ENCODE results near the gene APBA2. TPM values are rescaled to one million over a fixed set of nuclear protein-coding genes. Genes with fewer than 3 reads are reported as not detected.

Gene APBA2
- total RNA-seq, 2 donors from 2014 or later, result 27.1 to 28.9 TPM

DNA sequence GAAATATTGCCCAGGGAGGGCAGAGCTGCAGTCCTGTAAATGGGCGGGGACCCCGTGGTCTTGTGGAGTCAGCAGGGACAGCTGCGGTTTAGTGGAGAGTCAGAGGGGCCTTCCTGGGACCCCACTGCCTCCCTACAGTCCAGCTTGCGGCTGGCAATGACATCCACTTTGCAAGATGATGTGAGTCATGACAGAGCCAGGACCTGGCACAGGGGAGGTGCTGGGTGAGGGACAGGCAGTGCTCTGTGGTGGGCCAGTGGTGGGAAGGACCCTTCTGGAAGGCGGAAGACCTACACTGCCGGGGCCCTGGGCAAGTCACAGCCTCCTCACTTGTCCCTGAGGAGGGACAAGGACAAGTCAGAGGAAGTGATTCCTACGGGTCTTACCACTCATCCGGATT is 17.8 kb downstream of the APBA2 start:
- H3K27me3 Mint-ChIP-seq, result no peaks in the 10 kb centered on the region
- H3K4me1 Mint-ChIP-seq, result peaks cover 17% of the 10 kb centered on the region
- no peak overlapping the region for H3K4me3 Mint-ChIP-seq
- peak overlapping the region; percentile 19 for H3K27ac Mint-ChIP-seq
- H3K36me3 Mint-ChIP-seq (ENCODE audit: low read depth), result no peaks in the 10 kb centered on the region
- no peaks in the 10 kb centered on the region for H3K9me3 ChIP-seq (ENCODE audit: control insufficient read depth, low read length, poor library complexity, severe bottlenecking)
- no peak for DNase-seq
- no peak for ATAC-seq

DNA sequence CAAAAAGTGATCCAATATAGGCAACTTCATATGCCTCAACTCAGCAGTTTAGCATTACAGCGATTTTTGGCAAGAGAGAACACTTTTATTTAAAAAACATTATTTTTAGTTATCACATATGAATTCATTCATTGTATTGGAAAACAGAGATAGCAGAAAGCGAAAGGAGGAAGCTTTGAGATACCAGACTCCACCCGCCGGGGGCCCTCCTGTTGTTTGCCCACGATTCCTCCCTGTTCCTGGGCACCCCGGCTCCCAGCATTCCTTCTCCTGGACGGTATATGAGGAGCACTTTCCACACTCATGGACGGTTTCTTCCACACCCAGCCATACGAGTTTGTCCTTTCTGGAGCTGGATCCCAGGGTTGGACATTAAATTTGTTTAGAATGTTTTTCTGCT is 18.2 kb downstream of the APBA2 start:
- H3K27ac Mint-ChIP-seq, result peak overlapping the region; percentile 19
- H3K36me3 Mint-ChIP-seq (ENCODE audit: low read depth), result no peaks in the 10 kb centered on the region
- H3K4me1 Mint-ChIP-seq, result peaks cover 17% of the 10 kb centered on the region
- H3K9me3 ChIP-seq (ENCODE audit: control insufficient read depth, low read length, poor library complexity, severe bottlenecking), result no peaks in the 10 kb centered on the region
- no peak overlapping the region for H3K4me3 Mint-ChIP-seq
- DNase-seq, result no peak
- no peak for ATAC-seq
- no peaks in the 10 kb centered on the region for H3K27me3 Mint-ChIP-seq

DNA sequence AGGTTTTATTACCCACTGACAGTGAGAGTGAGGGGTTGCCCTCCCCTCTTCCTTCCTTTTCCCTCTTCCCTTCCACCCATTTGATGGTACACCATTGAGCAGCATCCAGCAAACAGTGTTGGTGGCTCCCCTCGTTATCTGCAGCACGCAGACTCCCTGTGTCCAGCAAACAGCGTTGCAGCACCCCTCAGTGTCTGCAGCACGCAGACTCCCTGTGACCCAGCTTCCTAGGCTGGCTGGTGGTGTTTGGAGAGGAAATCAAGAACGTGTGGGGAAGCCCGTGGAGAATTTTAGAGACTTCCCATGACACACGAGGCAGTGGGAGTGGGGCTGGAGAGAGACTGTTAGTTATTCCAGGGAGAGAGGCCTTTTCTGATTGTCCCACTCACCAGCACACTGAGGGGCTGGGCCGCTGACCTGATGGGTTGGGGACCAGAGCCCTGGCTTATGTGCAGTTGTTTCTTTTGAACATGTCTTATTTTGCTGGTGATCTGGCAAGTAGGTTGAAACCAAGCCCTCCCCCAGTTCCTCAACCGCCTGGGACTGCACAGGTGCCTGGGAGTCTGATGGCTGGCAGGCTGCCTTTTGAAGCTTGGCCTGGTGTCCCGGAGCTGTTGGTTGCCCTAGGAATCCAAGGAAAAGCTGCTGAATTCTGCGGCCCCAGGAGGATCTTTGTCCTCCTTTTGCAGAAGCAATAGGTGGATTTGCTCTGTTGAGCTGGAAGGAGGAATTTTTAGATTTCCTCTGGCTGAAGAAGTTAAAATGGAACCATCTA is 19.0 kb downstream of the APBA2 start:
- Mint-ChIP-seq H3K4me3 (peak overlapping the region; percentile 10), H3K27me3 (no peaks in the 10 kb centered on the region), H3K36me3 (ENCODE audit: low read depth) (no peaks in the 10 kb centered on the region), H3K27ac (peak overlapping the region; percentile 19), H3K4me1 (peaks cover 17% of the 10 kb centered on the region)
- no peaks in the 10 kb centered on the region for H3K9me3 ChIP-seq (ENCODE audit: control insufficient read depth, low read length, poor library complexity, severe bottlenecking)
- ATAC-seq (no peak), DNase-seq (no peak)

DNA sequence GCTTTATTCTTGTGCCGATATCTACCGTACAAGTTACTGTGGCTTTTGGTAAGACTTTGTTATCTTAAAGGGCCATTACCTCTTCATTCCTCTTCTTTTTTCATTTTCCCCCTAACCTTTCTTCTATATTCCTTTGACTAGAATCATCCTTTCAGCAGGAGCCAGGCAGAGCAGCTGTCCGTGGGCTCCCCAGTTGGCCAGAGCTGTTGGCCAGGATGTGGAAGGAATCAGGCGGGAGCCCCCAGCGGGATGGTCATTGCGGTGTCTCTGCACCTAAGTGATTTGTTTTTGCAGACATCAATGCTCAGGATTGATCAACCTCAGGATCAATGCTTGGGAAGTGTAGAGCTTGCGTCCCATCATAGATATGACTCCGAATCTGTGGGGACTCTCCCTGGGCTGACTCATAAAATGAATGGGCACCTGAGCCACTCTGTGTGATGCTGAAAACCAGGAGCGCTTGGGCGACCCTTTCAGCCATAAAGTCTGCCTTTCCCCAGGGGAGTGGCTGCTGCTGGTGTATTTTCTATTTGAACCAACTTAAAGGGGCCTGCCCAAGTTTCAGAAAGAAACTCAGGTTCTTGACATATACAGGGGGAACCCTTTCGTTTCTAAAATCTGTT is 21.7 kb downstream of the APBA2 start:
- H3K4me1 Mint-ChIP-seq, result peaks cover 20% of the 10 kb centered on the region

DNA sequence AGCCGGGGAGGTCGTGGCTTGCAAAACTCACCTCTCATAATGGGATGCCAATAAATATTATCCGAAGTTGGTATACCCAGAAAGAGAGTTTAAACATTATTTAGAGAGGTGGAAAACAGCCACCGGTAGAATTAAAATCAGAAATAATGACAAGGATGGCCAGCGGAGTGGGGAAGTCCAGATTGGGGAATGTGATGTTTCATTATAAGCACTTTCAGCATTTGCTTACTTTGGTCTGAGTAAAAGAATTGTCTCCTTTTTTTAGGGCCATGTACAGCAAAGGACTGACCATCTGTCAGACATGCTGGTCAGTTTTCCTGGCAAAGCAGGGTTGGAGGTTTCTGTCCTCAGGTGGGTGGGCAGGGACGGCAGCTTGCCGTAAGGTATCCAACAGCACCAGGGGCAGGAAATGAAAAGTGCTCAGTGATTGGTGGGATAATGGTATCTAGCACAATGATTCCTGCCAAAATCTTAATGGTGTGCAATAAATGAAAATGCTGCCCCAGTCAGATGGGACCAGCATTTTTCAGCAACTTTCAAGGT is 24.3 kb downstream of the APBA2 start:
- no peaks in the 10 kb centered on the region for H3K36me3 Mint-ChIP-seq (ENCODE audit: low read depth)
- H3K4me3 Mint-ChIP-seq, result no peak overlapping the region
- no peak overlapping the region for H3K27ac Mint-ChIP-seq
- H3K9me3 ChIP-seq (ENCODE audit: control insufficient read depth, low read length, poor library complexity, severe bottlenecking), result no peaks in the 10 kb centered on the region
- no peaks in the 10 kb centered on the region for H3K27me3 Mint-ChIP-seq
- peaks cover 13% of the 10 kb centered on the region for H3K4me1 Mint-ChIP-seq
- ATAC-seq (no peak), DNase-seq (no peak)

More for the DNA sequence above, 21.7 kb downstream of the APBA2 start:
- no peaks in the 10 kb centered on the region for H3K27me3 Mint-ChIP-seq
- peak overlapping the region; percentile 79 for H3K27ac Mint-ChIP-seq
- DNase-seq, result no peak
- no peak overlapping the region for H3K4me3 Mint-ChIP-seq
- no peaks in the 10 kb centered on the region for H3K9me3 ChIP-seq (ENCODE audit: control insufficient read depth, low read length, poor library complexity, severe bottlenecking)
- no peaks in the 10 kb centered on the region for H3K36me3 Mint-ChIP-seq (ENCODE audit: low read depth)
- ATAC-seq, result no peak

DNA sequence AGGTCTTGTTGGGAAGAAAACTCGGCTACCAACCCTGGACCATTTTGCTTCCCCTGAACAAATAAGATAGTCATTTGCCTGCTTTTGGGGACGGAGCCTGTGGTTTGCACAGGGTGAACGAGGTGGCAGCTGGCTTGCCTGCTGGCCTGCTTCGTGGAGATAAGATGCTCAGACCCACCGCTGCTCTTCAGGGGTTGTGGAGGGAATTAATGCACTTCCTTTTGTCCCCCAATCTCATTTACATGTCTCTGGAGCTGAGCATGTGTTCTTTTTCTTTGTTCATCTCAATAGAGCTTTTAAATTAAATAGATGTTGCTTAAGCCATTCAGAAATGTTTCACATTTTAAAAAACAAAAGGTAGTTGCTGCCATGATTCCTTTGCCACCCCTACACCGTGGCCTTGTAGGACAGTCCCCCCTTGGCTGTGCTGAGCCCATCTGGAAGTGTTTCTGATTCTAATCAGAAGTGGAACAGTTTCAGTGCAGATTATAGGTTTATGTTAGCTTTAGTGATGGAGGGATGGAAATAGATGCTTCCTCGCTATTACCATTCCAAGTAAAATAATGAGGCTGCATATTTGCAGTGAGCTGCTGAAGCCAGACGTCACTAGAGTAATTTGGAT is 25.6 kb downstream of the APBA2 start:
- no peak overlapping the region for H3K27ac Mint-ChIP-seq
- peaks cover 11% of the 10 kb centered on the region for H3K4me1 Mint-ChIP-seq
- H3K27me3 Mint-ChIP-seq, result no peaks in the 10 kb centered on the region
- H3K9me3 ChIP-seq (ENCODE audit: control insufficient read depth, low read length, poor library complexity, severe bottlenecking), result no peaks in the 10 kb centered on the region
- H3K4me3 Mint-ChIP-seq, result no peak overlapping the region
- no peaks in the 10 kb centered on the region for H3K36me3 Mint-ChIP-seq (ENCODE audit: low read depth)
- ATAC-seq, result no peak
- DNase-seq, result no peak

DNA sequence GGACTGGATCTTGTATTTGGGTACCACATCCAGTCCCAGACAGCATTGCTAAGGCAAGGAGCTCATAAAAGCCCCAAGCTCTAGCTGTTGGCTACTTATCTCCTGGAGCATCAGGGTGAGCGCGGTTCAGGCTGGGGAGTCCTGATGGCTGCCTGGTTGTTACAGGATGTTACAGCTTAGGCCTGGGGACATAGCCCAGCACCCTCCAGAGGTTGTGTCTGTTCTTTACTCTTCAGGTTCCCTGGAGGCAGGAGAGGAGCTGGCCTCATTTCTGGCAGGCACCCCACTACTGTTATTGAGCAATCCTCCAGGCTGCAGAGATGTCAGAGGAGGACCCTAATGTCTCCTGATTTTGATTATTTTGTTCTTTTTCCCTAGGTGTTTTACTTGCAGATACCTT is 26.6 kb downstream of the APBA2 start:
- peaks cover 5% of the 10 kb centered on the region for H3K4me1 Mint-ChIP-seq
- DNase-seq (no peak), ATAC-seq (peak; percentile 23)
- H3K4me3 Mint-ChIP-seq, result no peak overlapping the region
- no peaks in the 10 kb centered on the region for H3K36me3 Mint-ChIP-seq (ENCODE audit: low read depth)
- no peaks in the 10 kb centered on the region for H3K27me3 Mint-ChIP-seq
- H3K9me3 ChIP-seq (ENCODE audit: control insufficient read depth, low read length, poor library complexity, severe bottlenecking), result no peaks in the 10 kb centered on the region
- H3K27ac Mint-ChIP-seq, result no peak overlapping the region

DNA sequence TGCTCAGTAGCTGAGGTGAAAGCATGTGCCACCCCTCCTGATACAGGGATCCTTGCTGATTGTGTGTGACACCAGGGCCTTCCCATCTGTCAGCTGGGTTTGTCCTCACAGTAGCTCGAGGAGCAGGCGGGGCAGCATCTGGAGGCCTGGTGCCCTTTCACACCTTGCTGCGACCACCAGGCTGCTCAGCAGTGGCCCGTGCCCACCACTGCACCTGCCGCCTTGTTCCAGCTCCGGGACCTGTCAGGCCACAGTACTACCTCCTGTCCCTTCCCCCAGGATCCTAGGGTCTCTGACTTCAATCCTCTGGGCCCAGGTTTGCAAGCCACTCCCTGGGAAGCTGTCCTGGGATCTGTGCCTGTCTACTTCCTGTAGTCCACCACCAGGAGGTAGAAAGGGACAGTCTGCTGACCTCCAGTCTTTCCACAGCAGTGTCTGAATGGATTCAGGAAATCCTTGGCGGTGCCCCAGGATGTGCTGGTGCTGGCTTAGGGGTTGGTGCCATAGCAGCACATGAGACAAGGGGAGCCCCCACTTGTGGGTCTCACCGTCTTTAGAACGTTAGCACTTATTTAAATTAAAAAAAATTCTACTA is 27.5 kb downstream of the APBA2 start:
- peaks cover 11% of the 10 kb centered on the region for H3K4me1 Mint-ChIP-seq
- DNase-seq (no peak), ATAC-seq (no peak)
- H3K27ac Mint-ChIP-seq, result no peak overlapping the region
- H3K9me3 ChIP-seq (ENCODE audit: control insufficient read depth, low read length, poor library complexity, severe bottlenecking), result no peaks in the 10 kb centered on the region
- no peak overlapping the region for H3K4me3 Mint-ChIP-seq
- no peaks in the 10 kb centered on the region for H3K36me3 Mint-ChIP-seq (ENCODE audit: low read depth)
- H3K27me3 Mint-ChIP-seq, result no peaks in the 10 kb centered on the region

DNA sequence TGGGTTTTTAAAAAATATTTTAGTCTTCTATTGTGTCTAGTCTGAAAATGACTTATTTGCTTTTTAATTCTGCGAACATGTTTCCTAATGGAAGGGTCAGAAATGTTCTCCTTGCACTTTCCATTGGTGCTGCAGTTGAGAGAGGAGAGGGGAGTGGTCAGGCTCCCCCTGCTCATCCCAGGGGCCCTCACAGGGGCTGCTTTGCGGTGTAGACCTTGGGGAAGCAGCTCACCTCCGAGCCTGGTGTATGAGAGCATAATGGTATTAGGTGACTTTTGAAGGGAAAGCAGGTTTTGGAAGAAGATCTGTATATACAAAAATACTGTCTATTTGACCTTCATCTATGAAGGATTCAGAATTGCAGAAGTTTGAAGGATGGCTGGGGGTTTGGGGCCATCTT is 28.3 kb downstream of the APBA2 start:
- DNase-seq (no peak), ATAC-seq (no peak)
- H3K9me3 ChIP-seq (ENCODE audit: control insufficient read depth, low read length, poor library complexity, severe bottlenecking), result no peaks in the 10 kb centered on the region
- Mint-ChIP-seq H3K4me3 (no peak overlapping the region), H3K36me3 (ENCODE audit: low read depth) (no peaks in the 10 kb centered on the region), H3K27me3 (no peaks in the 10 kb centered on the region), H3K27ac (no peak overlapping the region), H3K4me1 (peaks cover 11% of the 10 kb centered on the region)

DNA sequence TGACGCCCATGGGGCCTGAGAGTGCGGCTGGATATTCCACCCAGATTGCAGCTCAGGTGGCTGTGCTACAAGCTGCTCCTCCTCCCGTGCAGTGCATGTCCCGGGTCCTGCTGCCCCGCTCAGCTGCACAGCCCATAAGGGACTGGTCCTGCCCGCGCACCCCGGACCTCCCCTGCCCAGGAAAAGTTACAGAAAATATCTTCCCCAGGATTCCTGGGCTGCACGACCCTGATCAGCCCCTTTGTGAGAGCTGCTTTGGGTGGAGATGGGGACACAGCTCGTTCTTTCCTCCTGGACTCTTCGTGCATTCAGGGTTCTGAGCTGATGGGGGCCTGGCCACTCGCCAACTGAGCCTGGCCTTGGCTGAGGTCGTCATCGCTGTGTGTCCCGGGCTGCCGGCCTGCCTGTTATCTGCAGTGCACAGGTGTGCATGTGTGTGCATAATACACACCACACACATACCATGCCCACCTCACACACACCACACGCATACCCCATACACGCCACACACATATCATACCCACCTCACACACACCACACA is 28.8 kb downstream of the APBA2 start:
- no peaks in the 10 kb centered on the region for H3K36me3 Mint-ChIP-seq (ENCODE audit: low read depth)
- H3K27me3 Mint-ChIP-seq, result no peaks in the 10 kb centered on the region
- H3K4me1 Mint-ChIP-seq, result peaks cover 11% of the 10 kb centered on the region
- no peak overlapping the region for H3K4me3 Mint-ChIP-seq
- DNase-seq, result no peak
- H3K9me3 ChIP-seq (ENCODE audit: control insufficient read depth, low read length, poor library complexity, severe bottlenecking), result no peaks in the 10 kb centered on the region
- ATAC-seq, result no peak
- no peak overlapping the region for H3K27ac Mint-ChIP-seq

DNA sequence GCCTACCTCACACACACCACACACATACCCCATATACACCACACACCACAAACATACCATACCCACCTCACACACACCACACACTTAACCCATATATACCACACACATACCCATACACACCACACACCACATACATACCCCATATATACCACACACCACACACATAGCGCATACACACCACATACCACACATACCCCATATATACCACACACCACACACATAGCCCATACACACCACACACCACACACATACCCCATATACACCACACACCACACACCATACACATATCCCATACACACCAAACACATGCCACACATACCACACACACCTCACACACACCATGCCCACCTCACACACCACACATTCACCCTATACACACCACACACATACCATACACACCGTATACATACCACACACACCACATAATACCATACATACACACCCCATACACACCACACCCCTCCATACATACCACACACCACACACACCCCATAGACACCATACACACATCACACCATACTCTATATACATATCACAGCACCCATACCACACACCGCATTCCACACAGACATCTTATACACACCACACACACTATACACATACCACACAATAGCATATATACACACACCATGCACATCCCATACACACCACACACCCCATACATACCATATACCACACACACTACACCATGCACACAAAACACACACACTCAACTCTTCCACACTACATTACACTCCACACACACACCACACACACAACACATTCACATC is 29.5 kb downstream of the APBA2 start:
- no peaks in the 10 kb centered on the region for H3K9me3 ChIP-seq (ENCODE audit: control insufficient read depth, low read length, poor library complexity, severe bottlenecking)
- Mint-ChIP-seq H3K27me3 (peaks cover 5% of the 10 kb centered on the region), H3K36me3 (ENCODE audit: low read depth) (no peaks in the 10 kb centered on the region), H3K27ac (no peak overlapping the region), H3K4me3 (no peak overlapping the region), H3K4me1 (peaks cover 18% of the 10 kb centered on the region)
- DNase-seq (no peak), ATAC-seq (no peak)

DNA sequence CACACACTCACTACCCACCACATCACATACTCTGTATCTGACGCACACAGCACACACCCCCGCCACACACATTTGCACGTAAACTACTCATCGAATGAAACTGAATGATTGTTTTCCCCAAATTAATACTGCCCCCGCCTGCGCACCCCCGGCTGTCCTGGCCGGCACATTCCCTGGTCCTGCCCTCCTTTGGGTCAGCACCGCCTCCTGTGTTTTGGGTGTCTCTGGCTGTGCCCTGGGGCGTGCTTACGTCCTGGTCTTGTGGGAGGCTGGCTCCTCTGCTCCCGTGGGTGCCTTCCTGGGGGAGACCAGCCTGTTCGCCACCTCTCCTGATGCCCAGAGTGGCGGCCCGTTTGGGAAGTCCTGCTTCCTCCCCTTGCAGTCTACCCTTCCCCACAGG is 30.2 kb downstream of the APBA2 start:
- ATAC-seq (no peak), DNase-seq (no peak)
- H3K27me3 Mint-ChIP-seq, result peaks cover 7% of the 10 kb centered on the region
- H3K4me1 Mint-ChIP-seq, result peaks cover 25% of the 10 kb centered on the region
- H3K36me3 Mint-ChIP-seq (ENCODE audit: low read depth), result no peaks in the 10 kb centered on the region
- H3K9me3 ChIP-seq (ENCODE audit: control insufficient read depth, low read length, poor library complexity, severe bottlenecking), result no peaks in the 10 kb centered on the region
- H3K27ac Mint-ChIP-seq, result no peak overlapping the region
- H3K4me3 Mint-ChIP-seq, result no peak overlapping the region

Measured in T-helper 17 cell (primary cell).